Loucy (cell line): Measurements from ENCODE around the gene NKAIN2.

Experiments used
- EZH2phosphoT487 ChIP-seq: fragments of 200-600 bp; IDR thresholded peaks from 2 replicates; pipeline ENCODE4 v1.6.1; 2018; ENCODE audit warnings: antibody characterized with exemption, mild to moderate bottlenecking, moderate library complexity, borderline replicate concordance
- TF ChIP-seq, protein P1 (sequence below): fragments of 200-600 bp; sonication (generic); conservative IDR thresholded peaks from 2 replicates; pipeline ENCODE4 v1.5.1; 2014; ENCODE audit warnings: mild to moderate bottlenecking, antibody characterized with exemption, low read length

DNA sequence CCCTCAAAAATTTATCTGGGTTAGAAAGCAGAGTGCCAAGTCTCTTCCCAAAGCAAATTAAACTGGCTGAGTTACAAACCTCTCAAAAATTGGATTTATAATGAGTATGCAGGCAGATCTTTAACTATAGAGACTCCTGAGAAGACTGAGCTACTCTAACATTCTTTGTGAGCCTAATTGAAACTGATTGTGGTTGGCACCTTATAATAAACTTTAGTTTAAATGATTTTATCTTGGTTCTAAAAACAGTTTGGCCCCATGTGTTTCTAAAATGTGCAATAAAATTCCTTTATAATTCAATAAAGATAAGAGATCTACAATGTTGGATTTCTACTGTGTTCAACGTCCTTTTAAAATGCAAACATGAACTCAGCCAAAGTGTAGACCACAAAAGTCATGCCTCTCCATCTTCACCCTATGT lies 678.4 kb downstream of the NKAIN2 start:
- TF ChIP-seq, protein P1, sequence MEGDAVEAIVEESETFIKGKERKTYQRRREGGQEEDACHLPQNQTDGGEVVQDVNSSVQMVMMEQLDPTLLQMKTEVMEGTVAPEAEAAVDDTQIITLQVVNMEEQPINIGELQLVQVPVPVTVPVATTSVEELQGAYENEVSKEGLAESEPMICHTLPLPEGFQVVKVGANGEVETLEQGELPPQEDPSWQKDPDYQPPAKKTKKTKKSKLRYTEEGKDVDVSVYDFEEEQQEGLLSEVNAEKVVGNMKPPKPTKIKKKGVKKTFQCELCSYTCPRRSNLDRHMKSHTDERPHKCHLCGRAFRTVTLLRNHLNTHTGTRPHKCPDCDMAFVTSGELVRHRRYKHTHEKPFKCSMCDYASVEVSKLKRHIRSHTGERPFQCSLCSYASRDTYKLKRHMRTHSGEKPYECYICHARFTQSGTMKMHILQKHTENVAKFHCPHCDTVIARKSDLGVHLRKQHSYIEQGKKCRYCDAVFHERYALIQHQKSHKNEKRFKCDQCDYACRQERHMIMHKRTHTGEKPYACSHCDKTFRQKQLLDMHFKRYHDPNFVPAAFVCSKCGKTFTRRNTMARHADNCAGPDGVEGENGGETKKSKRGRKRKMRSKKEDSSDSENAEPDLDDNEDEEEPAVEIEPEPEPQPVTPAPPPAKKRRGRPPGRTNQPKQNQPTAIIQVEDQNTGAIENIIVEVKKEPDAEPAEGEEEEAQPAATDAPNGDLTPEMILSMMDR, result no peak
- TF ChIP-seq EZH2phosphoT487, result no peak
